Breast epithelium (tissue), 4 donors: ENCODE measurements around the gene QRICH2. TPM values are rescaled to one million over a fixed set of nuclear protein-coding genes. Genes with fewer than 3 reads are reported as not detected.
A peak's percentile ranks its signal among the peaks of the same experiment; 100 is the strongest.

Experiments used
- DNase-seq, 2 donors: peaks; one replicate each; pipeline ENCODE4 v3.0.0-alpha.2; 2019; ENCODE audit warnings: low spot score in 2 of 2
- H3K27ac ChIP-seq, 2 donors: fragments of 200-600 bp; sonication (generic) in 1 of 2; one replicate each; pipeline ENCODE4 v1.5.1; 2016 to 2019; ENCODE audit warnings: mild to moderate bottlenecking in 1 of 2
- H3K27me3 ChIP-seq, 2 donors: fragments of 200-600 bp; sonication (generic) in 1 of 2; one replicate each; pipeline versions ENCODE4 v1.5.1 to v1.6.0; 2017 to 2019; ENCODE audit warnings: control low read depth in 1 of 2, mild to moderate bottlenecking in 1 of 2
- H3K36me3 ChIP-seq: fragments of 200-600 bp; one replicate; pipeline ENCODE4 v1.5.1; 2019
- H3K4me1 ChIP-seq, 2 donors: fragments of 200-600 bp; sonication (generic); one replicate each; pipeline ENCODE4 v1.5.1; 2016 to 2019; ENCODE audit warnings: control low read depth in 1 of 2
- H3K4me3 ChIP-seq, 3 donors: fragments of 200-600 bp; sonication (generic); 1 replicate in 2 of 3; 2 replicates in 1 of 3; pipeline ENCODE4 v1.5.1; 2016 to 2019; ENCODE audit warnings: mild to moderate bottlenecking in 3 of 3, moderate library complexity in 2 of 3
- H3K9me3 ChIP-seq, 2 donors: fragments of 200-600 bp; sonication (generic) in 1 of 2; one replicate each; pipeline ENCODE4 v1.5.1; 2016 to 2019; ENCODE audit warnings: control low read depth in 1 of 2
- POLR2A ChIP-seq: fragments of 450-650 bp; IDR thresholded peaks from one replicate; pipeline ENCODE4 v1.6.1; 2016; ENCODE audit warnings: antibody characterized with exemption, mild to moderate bottlenecking, moderate library complexity
- POLR2AphosphoS5 ChIP-seq, 3 donors: sonication (generic); formaldehyde crosslinking; IDR thresholded peaks; one replicate each; pipeline ENCODE4 v1.6.1; 2017; ENCODE audit warnings: antibody characterized with exemption in 3 of 3
- intact Hi-C: fragments of 100-400 bp; cut with DNase I; formaldehyde crosslinking; loops from one replicate; pipeline ENCODE4 v1.15.1; 2023; ENCODE audit warnings: low total_unique reads
- total RNA-seq, 3 donors: library from RNA; depleted of rRNA; stranded (reverse); fragments of >200 nt; gene quantifications; one replicate each; pipeline ENCODE4 v1.1.0, GENCODE V29; 2016
- TF ChIP-seq, protein P1 (sequence below), 3 donors: fragments of 450-650 bp; IDR thresholded peaks; one replicate each; pipeline ENCODE4 v1.5.1; 2016 to 2017; ENCODE audit warnings: antibody characterized with exemption in 3 of 3, mild to moderate bottlenecking in 3 of 3, moderate library complexity in 3 of 3

The QRICH2 gene, protein sequence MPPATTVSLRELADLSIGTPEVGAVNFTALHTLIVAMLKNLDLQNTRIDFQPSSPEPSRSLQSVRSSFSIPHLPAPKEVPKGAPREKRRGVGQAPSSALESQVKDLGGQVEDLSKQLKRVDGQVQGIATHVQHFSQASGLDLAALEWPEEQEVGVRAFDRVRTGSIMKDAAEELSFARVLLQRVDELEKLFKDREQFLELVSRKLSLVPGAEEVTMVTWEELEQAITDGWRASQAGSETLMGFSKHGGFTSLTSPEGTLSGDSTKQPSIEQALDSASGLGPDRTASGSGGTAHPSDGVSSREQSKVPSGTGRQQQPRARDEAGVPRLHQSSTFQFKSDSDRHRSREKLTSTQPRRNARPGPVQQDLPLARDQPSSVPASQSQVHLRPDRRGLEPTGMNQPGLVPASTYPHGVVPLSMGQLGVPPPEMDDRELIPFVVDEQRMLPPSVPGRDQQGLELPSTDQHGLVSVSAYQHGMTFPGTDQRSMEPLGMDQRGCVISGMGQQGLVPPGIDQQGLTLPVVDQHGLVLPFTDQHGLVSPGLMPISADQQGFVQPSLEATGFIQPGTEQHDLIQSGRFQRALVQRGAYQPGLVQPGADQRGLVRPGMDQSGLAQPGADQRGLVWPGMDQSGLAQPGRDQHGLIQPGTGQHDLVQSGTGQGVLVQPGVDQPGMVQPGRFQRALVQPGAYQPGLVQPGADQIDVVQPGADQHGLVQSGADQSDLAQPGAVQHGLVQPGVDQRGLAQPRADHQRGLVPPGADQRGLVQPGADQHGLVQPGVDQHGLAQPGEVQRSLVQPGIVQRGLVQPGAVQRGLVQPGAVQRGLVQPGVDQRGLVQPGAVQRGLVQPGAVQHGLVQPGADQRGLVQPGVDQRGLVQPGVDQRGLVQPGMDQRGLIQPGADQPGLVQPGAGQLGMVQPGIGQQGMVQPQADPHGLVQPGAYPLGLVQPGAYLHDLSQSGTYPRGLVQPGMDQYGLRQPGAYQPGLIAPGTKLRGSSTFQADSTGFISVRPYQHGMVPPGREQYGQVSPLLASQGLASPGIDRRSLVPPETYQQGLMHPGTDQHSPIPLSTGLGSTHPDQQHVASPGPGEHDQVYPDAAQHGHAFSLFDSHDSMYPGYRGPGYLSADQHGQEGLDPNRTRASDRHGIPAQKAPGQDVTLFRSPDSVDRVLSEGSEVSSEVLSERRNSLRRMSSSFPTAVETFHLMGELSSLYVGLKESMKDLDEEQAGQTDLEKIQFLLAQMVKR (N-terminal part only)
- 1 to 10 TPM; 3.0 to 4.3 (median 3.8) TPM for total RNA-seq

DNA sequence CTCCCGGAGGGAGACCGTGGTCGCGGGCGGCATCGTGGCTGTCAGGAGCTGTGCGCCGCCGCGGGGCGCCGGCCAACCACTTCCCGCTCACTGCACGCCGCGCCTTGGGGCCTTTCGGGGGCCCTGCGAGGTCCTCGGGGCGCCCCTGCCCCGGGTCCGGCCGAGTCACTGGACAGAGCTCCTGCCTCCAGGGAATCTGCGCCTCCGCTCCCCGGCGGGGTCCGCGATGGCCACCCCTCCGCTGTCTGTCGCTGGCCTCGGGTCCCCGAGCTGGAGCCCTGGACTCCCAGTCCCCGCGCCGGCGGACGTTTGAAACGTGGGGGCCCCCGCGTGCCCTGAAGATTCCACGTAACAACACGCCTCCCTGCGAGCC is at the start of gene QRICH2:
QRICH2 (minus strand) TSS at position 311 of the 373 bp plus-strand sequence; CDS start at position 33, 278 bp downstream.
- no peak within 1 kb of the TSS for H3K27ac ChIP-seq
- H3K36me3 ChIP-seq = peaks cover 5% of the 10 kb centered on the region
- no peaks in the 10 kb centered on the region for H3K9me3 ChIP-seq
- H3K4me1 ChIP-seq = no peaks in the 10 kb centered on the region
- no peak within 1 kb of the TSS for H3K4me3 ChIP-seq
- no peak for DNase-seq
- no peak for TF ChIP-seq POLR2A
- no peak for TF ChIP-seq POLR2AphosphoS5 (IDR thresholded peaks at IDR 0.05)
- TF ChIP-seq, protein P1, sequence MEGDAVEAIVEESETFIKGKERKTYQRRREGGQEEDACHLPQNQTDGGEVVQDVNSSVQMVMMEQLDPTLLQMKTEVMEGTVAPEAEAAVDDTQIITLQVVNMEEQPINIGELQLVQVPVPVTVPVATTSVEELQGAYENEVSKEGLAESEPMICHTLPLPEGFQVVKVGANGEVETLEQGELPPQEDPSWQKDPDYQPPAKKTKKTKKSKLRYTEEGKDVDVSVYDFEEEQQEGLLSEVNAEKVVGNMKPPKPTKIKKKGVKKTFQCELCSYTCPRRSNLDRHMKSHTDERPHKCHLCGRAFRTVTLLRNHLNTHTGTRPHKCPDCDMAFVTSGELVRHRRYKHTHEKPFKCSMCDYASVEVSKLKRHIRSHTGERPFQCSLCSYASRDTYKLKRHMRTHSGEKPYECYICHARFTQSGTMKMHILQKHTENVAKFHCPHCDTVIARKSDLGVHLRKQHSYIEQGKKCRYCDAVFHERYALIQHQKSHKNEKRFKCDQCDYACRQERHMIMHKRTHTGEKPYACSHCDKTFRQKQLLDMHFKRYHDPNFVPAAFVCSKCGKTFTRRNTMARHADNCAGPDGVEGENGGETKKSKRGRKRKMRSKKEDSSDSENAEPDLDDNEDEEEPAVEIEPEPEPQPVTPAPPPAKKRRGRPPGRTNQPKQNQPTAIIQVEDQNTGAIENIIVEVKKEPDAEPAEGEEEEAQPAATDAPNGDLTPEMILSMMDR (IDR thresholded peaks at IDR 0.05) = no peak
- intact Hi-C loops = loop anchor here (5.0 kb wide), 1 partner anchor 89 kb away; no protein-coding TSS in a partner anchor
- H3K27me3 ChIP-seq = no peaks in the 10 kb centered on the region

DNA sequence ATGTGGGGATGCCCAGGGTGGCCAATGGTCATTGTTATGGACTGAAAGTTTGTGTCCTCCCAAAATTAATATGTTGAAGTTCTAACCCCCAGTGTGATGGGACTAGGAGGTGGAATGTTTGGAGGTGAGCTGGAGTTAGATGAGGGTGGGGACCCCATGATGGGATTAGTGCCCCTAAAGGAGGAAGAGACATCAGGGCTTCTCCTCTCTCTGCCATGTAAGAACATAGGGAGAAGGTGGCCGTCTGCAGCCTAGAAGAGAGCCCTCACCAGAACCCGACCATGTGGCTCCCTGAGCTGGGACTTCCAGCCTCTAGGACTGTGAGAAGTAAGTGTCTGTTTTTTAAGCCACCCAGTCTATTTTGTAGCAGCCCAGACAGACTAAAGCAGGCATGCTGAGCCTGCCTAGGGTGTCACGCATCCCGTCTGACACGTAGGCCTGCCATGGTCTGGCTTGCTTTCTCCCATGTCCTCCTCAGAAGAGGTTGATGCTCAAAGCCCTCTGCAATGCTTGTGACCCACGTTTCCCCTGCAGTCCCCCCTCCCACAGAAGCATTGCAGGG is 49.6 kb upstream of the QRICH2 start:
- no peak overlapping the region for H3K4me3 ChIP-seq
- TF ChIP-seq, protein P1 (IDR thresholded peaks at IDR 0.05) = no peak
- TF ChIP-seq POLR2A (no peak), POLR2AphosphoS5 (IDR thresholded peaks at IDR 0.05) (no peak)
- intact Hi-C loops = no loop called here

DNA sequence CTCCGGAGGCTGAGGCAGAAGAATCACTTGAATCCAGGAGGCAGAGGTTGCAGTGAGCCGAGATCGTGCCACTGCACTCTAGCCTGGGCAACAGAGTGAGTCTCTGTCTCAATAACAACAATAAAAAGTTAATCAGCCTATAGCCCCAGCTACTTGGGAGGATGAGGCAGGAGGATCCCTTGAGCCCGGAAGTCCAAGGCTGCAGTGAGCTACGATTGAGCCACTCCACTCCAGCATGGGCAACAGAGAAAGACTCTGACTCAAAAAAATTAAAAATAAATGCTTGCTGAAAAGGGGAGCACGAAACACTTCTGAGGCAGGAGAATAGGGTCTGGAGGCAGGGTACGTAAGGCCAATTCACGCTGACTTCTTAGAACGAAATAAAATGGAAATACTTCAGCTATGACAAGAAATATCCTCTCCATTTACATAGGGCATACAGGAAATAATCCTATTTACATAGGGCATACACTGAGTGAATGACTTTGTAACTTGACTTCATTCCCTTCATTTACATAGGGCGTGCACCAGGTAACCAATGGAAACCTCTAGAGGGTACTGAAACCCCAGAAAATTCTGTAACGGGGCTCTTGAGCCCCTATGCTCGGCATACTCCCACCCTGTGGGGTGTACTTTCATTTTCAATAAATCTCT is 48.9 kb upstream of the QRICH2 start:
- DNase-seq = no peak
- no peaks in the 10 kb centered on the region for H3K4me1 ChIP-seq
- no peaks in the 10 kb centered on the region for H3K36me3 ChIP-seq
- no peak overlapping the region for H3K27ac ChIP-seq
- TF ChIP-seq, protein P1 (IDR thresholded peaks at IDR 0.05) = no peak
- TF ChIP-seq POLR2AphosphoS5 (IDR thresholded peaks at IDR 0.05) (no peak), POLR2A (no peak)
- no peak overlapping the region for H3K4me3 ChIP-seq
- intact Hi-C loops = no loop called here
- H3K9me3 ChIP-seq = no peaks in the 10 kb centered on the region
- no peaks in the 10 kb centered on the region for H3K27me3 ChIP-seq

More for the DNA sequence above, 49.6 kb upstream of the QRICH2 start:
- Histone ChIP-seq H3K36me3 (no peaks in the 10 kb centered on the region), H3K27me3 (no peaks in the 10 kb centered on the region), H3K4me1 (peaks cover 0 to 5% of the 10 kb centered on the region in 2 donors), H3K9me3 (no peaks in the 10 kb centered on the region), H3K27ac (no peak overlapping the region)
- no peak for DNase-seq

DNA sequence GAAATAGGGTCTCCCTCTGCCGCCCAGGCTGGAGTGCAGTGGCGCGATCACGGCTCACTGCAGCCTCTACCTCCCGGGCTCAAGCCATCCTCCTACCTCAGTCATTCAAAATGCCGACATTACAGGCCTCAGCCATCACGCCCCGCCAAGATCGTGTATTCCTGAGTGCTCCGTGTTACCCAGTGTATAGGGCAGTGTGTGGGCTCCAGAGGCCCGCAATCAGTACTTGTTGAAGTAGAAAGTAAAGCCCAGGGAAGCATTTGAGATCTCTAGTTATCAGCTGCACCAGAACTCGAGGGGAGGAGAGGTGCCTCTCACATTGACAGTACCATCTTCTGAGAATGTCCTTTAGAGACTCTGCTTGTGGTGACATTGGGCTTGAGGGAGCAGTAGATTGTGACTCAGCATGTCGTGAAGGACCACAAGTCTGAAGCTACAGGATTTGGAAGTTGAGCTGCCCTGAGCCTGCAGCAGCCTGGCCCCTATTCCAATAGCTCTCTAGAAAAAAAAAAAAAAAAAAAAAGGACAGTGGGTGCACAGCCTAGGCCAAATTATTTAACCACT is 46.8 kb upstream of the QRICH2 start:
- H3K36me3 ChIP-seq = no peaks in the 10 kb centered on the region
- no peak for DNase-seq
- H3K27ac ChIP-seq = no peak overlapping the region
- H3K4me1 ChIP-seq = no peaks in the 10 kb centered on the region
- no peaks in the 10 kb centered on the region for H3K9me3 ChIP-seq
- no peak for TF ChIP-seq POLR2A
- H3K4me3 ChIP-seq = peak overlapping the region in 1 of 3 donors; percentile 96
- no peaks in the 10 kb centered on the region for H3K27me3 ChIP-seq
- intact Hi-C loops = no loop called here
